ENCODE results near the gene SEMA3F.

SEMA3F gene

GRCh38 chr3:50156549-50157493, 1.7 kb downstream of the SEMA3F start:
- peaks cover 23% of the 10 kb centered on the region for H3K4me1 ChIP-seq (ENCODE audit: insufficient read depth, low read length)
- H3K9ac ChIP-seq (ENCODE audit: low read depth, low read length) = peak overlapping the region; percentile 63
- H3K36me3 ChIP-seq (ENCODE audit: insufficient read depth, low read length) = no peaks in the 10 kb centered on the region
- H3K9me3 ChIP-seq (ENCODE audit: control insufficient read depth, insufficient read depth, low read length) = no peaks in the 10 kb centered on the region

DNA sequence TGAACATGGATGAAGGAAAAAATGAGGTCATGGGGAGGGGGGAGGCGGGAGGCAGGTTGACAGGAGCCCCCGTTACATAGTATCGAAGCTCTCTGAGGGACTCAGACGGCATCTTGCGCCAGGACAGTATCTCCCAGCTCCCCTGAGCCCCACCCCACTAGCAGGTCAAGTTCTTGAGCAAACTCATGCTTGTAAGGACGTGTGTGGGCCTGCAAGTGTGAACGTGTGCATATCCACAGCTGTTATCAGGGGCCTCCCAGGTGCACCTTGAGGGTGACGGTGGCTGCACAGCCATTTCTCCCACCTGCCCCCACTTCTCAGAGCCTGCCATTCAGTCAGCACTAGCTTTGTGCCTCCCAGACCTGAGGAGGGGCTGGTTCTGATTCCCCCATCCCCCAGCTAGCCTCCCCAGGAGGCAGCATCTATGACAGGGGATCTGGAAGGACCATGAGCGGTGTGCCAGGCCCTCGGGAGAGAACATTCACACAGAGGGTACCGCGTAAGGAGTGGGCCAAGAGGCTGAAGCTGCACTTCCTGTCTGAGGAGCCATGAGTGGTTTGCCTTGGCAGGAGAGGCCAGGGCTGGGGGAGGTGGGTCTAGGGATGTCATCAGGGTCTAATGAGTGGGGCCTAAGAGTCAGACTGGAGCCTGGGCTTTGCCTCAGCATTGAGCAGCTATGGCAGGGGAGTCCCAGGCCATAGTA, 2.9 kb downstream of the SEMA3F start:
- Histone ChIP-seq H3K36me3 (ENCODE audit: insufficient read depth, low read length) (no peaks in the 10 kb centered on the region), H3K9me3 (ENCODE audit: control insufficient read depth, insufficient read depth, low read length) (no peaks in the 10 kb centered on the region), H3K4me1 (ENCODE audit: insufficient read depth, low read length) (peaks cover 17% of the 10 kb centered on the region), H3K9ac (ENCODE audit: low read depth, low read length) (no peak overlapping the region)

DNA sequence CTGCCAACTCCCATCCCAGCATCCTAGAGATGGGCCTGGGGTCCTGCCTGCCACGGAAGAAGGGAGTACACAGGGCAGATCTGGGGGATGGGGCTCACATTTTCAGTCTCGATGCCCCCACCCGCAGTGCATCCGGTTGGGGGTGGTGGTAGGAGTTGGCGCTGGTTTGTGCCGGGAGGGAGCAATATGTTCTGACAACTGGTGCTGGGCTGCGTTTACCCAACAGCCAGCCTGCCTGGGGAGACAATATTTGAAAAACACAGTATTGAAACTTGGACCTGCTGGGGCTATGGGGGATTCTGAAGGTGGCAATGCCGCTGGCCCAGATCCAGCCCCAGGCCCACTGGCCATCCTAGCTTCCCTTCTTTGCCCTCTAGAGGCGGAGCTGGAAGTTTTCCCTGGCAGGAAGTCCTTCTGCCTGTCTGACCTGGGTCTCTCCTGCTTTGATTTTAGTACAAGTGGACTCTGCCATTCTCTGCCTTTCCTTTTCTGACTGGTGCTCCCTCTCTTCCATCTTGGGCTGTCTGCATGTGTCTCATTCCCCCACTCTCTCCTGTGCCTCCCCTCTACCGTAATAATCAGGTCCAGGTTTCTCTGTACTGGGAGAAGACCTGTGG, 3.5 kb downstream of the SEMA3F start:
- no peaks in the 10 kb centered on the region for H3K9me3 ChIP-seq (ENCODE audit: control insufficient read depth, insufficient read depth, low read length)
- H3K36me3 ChIP-seq (ENCODE audit: insufficient read depth, low read length) = no peaks in the 10 kb centered on the region
- H3K9ac ChIP-seq (ENCODE audit: low read depth, low read length) = no peak overlapping the region

DNA sequence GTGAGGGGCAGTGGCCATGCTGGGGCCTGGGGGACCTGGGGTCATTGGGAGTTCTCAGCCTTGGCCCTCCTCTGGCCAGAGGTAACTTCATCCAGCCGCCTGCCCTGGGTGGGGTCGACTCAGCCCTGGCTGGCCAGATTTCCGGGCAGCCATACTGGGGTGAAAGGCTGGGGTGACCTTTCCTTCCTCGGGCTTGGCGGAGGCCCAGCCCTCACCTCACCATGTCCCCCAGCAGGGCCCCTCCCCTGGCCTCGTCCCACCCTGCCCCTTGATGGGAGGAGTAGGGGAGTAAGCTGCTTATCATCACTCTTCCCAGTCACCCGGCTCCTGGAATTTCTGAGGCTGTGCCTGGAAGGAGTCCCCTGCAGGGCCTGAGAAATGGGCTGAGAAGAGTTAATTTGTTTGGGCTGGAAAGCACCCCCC, 5.4 kb downstream of the SEMA3F start:
- peaks cover 29% of the 10 kb centered on the region for H3K4me1 ChIP-seq (ENCODE audit: insufficient read depth, low read length)
- no peaks in the 10 kb centered on the region for H3K36me3 ChIP-seq (ENCODE audit: insufficient read depth, low read length)
- H3K9ac ChIP-seq (ENCODE audit: low read depth, low read length) = no peak overlapping the region

More for the DNA sequence above, 3.5 kb downstream of the SEMA3F start:
- H3K4me1 ChIP-seq (ENCODE audit: insufficient read depth, low read length) = peaks cover 17% of the 10 kb centered on the region

DNA sequence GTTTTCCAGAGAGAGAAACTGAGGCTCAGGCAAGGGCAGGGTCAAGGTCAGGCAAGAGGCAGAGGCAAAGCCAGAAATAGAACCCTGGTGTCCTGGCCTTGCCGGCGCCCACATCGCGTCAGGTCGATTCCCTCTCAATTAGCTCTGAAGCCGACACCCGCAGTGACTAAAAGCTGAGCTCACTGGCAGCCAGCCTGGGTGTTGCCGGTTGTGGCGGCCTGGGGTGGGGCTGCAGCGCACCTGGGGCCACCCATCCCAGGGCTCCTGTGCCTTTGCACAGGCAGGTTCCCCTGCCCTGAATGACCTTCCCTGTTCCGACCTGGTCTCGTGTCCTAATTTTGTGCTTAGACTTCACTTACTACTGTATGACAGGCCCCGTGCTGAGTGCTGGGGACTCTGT, 6.2 kb downstream of the SEMA3F start:
- Histone ChIP-seq H3K9ac (ENCODE audit: low read depth, low read length) (no peak overlapping the region), H3K36me3 (ENCODE audit: insufficient read depth, low read length) (no peaks in the 10 kb centered on the region), H3K9me3 (ENCODE audit: control insufficient read depth, insufficient read depth, low read length) (no peaks in the 10 kb centered on the region), H3K4me1 (ENCODE audit: insufficient read depth, low read length) (peaks cover 36% of the 10 kb centered on the region)

More for the DNA sequence above, 5.4 kb downstream of the SEMA3F start:
- H3K9me3 ChIP-seq (ENCODE audit: control insufficient read depth, insufficient read depth, low read length) = no peaks in the 10 kb centered on the region

DNA sequence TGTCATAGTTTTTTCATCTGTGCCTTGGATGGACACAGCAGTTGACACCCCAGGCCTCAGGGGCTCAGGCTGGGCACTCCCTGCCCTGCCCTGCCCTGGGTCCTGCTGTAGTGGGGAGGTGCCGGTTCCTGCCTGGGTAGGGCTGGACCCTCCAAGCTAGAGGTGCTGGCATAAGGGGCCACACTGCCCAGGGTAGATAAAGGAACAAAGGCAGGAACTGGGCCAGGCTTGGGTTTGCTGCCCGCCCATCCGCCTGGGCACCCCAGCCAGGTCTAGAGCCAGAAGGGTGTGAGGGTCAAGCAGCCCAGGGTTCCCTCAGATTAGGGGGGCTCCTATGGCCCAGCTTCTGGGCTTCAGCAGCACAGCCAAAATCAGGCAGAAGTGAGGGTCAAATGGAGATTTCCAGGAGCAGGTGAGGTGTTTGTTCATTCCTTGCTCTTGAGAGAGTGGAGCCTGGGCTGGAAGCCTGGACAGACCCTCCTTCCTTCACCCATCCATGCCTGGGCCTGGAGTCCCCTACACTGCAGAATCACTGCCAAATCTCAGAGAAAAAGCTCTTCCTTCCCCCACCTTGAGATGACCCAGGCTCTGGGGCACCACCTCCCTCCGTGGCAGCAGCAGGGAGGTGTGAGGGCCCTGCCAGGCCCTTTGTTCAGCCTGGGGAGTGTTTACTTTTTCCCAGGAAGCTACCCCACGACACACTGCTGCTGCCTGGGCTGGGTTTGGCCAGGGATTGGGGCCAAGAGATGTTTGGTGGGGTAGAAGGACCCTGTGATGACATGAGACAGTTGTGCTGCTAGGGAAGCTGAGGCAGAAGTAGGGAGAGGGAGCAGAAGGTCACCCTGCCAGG, 7.1 kb downstream of the SEMA3F start:
- Histone ChIP-seq H3K36me3 (ENCODE audit: insufficient read depth, low read length) (no peaks in the 10 kb centered on the region), H3K4me1 (ENCODE audit: insufficient read depth, low read length) (peaks cover 44% of the 10 kb centered on the region), H3K9ac (ENCODE audit: low read depth, low read length) (no peak overlapping the region), H3K9me3 (ENCODE audit: control insufficient read depth, insufficient read depth, low read length) (no peaks in the 10 kb centered on the region)

DNA sequence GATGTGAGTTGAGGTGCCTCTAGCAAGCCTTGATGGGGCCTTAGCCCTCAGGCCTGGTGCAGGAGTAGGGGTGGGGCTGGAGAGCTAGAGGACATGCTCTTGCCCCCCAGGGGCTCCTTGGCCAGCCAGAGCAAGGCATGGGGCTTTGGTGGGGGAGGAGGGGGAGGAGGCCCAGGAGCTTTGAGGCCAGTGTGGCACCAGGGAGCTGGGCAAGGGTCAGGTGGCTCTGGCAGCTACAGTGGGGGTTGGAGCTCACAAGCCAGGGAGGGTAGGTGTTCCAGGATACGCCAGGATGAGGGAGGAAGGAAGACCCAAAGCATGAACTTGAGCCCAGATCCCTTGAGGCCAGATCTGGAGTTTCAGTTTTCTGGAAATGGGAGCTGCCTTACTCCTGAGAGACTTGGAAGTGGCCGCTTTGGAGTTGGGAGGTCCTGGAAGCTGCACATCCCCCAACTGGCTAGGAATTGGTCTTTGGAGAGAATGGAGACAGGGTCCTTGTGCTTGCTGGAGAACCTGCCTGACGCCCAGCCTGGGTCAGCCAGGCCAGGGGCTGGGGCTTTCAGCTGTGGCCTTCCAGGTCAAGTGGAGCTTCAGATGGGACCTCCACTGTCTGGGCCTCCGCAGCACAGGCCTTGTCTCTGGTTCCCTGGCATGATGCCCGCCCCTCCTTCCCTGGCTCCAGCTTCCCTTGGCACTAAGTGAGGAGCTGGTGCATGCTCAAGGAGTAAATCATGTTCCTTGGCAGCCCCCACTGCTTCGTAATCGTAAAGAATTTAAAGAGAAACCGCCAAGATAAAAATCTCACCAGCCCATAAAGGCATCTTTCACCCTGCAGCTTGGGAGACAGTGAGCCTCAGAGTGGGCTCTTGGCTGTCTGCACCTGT, 8.7 kb downstream of the SEMA3F start:
- H3K4me1 ChIP-seq (ENCODE audit: insufficient read depth, low read length) = peaks cover 41% of the 10 kb centered on the region
- H3K36me3 ChIP-seq (ENCODE audit: insufficient read depth, low read length) = no peaks in the 10 kb centered on the region
- H3K9ac ChIP-seq (ENCODE audit: low read depth, low read length) = no peak overlapping the region
- H3K9me3 ChIP-seq (ENCODE audit: control insufficient read depth, insufficient read depth, low read length) = no peaks in the 10 kb centered on the region

GRCh38 chr3:50164481-50164880, 9.4 kb downstream of the SEMA3F start:
- H3K9me3 ChIP-seq (ENCODE audit: control insufficient read depth, insufficient read depth, low read length) = no peaks in the 10 kb centered on the region
- H3K36me3 ChIP-seq (ENCODE audit: insufficient read depth, low read length) = no peaks in the 10 kb centered on the region
- peaks cover 36% of the 10 kb centered on the region for H3K4me1 ChIP-seq (ENCODE audit: insufficient read depth, low read length)
- no peak overlapping the region for H3K9ac ChIP-seq (ENCODE audit: low read depth, low read length)

DNA sequence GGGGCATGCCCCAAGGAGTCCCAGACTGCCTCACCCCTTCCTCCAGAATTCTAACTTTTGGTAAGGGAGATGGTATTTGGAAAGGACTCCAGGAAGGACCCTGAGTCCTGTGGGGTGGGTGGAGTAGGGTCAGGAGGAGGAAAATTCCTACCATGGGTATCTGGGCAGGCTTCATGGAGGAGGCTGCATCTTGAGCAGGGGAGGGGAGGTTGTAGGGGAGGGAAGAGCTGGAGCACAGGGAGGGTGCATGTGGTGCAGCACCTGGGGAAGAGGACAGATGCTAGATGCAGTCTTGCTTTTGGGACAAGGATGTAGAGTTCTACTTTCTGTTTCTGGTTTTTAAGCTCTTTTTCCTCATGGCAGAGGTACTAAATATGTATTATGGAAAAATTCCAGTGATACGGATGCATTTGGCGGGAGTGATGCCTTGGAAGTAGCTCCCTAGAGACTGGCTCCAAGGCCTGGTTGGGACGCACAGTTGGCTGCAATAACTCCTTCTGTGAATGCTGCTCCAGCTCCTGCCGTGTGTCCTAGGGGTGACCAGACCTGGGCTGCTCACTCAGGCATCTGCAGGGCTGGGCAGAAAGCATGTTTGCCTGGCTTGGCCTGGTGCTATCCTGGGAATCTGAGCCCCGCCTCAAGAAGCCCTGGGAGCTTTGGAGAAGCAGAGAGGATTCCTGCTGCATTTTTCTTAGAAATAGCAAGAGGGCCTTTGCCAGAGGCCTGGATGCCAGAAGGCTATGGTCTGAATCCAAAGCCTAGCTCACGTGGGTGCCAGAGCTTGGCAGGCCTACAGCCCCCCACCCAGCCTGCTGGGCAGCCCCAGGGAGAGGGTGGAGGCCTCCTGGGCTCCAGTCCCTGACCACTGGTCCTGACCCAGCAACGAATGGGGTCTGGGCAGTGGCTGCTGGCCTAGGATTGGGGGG, 10.1 kb downstream of the SEMA3F start:
- peaks cover 36% of the 10 kb centered on the region for H3K4me1 ChIP-seq (ENCODE audit: insufficient read depth, low read length)
- no peak overlapping the region for H3K9ac ChIP-seq (ENCODE audit: low read depth, low read length)
- no peaks in the 10 kb centered on the region for H3K36me3 ChIP-seq (ENCODE audit: insufficient read depth, low read length)
- H3K9me3 ChIP-seq (ENCODE audit: control insufficient read depth, insufficient read depth, low read length) = no peaks in the 10 kb centered on the region

- Histone ChIP-seq H3K36me3 (ENCODE audit: insufficient read depth, low read length) (no peaks in the 10 kb centered on the region), H3K4me1 (ENCODE audit: insufficient read depth, low read length) (peaks cover 36% of the 10 kb centered on the region), H3K9ac (ENCODE audit: low read depth, low read length) (no peak overlapping the region), H3K9me3 (ENCODE audit: control insufficient read depth, insufficient read depth, low read length) (no peaks in the 10 kb centered on the region)
These were observed 10.9 kb downstream of the SEMA3F start for GRCh38 chr3:50165910-50166538.

- Histone ChIP-seq H3K9ac (ENCODE audit: low read depth, low read length) (no peak overlapping the region), H3K4me1 (ENCODE audit: insufficient read depth, low read length) (peaks cover 36% of the 10 kb centered on the region), H3K9me3 (ENCODE audit: control insufficient read depth, insufficient read depth, low read length) (no peaks in the 10 kb centered on the region), H3K36me3 (ENCODE audit: insufficient read depth, low read length) (no peaks in the 10 kb centered on the region)
These were observed 11.5 kb downstream of the SEMA3F start for GRCh38 chr3:50166620-50167019.
